Lower leg skin (tissue), 3 donors: ENCODE data around the gene KSR2.

ENCODE experiments used
- CTCF ChIP-seq, 3 donors: fragments of 450-650 bp; IDR thresholded peaks; one replicate each; pipeline ENCODE4 v1.5.1; 2016; ENCODE audit warnings: antibody characterized with exemption in 3 of 3, mild to moderate bottlenecking in 3 of 3, moderate library complexity in 2 of 3
- POLR2A ChIP-seq, 2 donors: fragments of 450-650 bp; IDR thresholded peaks; one replicate each; pipeline ENCODE4 v1.6.1; 2016 to 2017; ENCODE audit warnings: antibody characterized with exemption in 2 of 2, mild to moderate bottlenecking in 1 of 2, moderate library complexity in 1 of 2

GRCh38 chr12:117881517-117881916, 87.3 kb downstream of the KSR2 start:
- no peak for TF ChIP-seq CTCF (IDR thresholded peaks at IDR 0.05)
- no peak for TF ChIP-seq POLR2A (IDR thresholded peaks at IDR 0.05)
